M059J (cell line): Measurements from ENCODE around the gene CLASP2. TPM values are rescaled to one million over a fixed set of nuclear protein-coding genes. Genes with fewer than 3 reads are reported as not detected.
"Not testable (repeated sequence)": the region's sequence is repeated elsewhere in the genome, so short reads cannot be mapped to it uniquely, and the experiment has no call there.

ENCODE experiments used
- DNase-seq: peaks from one replicate; pipeline ENCODE4 v3.0.0-alpha.2; 2012; ENCODE audit warnings: low read depth
- total RNA-seq: library from RNA; depleted of rRNA; stranded (reverse); fragments of >200 nt; shearing (Covaris generic); gene quantifications from 2 replicates; pipeline ENCODE4 v1.2.3, GENCODE V29; 2014; rRNA removed

Gene CLASP2
- total RNA-seq: 10.6 and 20.4 TPM in 2 replicates

- peak; percentile 79 for DNase-seq
Measured at GRCh38 chr3:33717866-33718594, at the start of gene CLASP2. TSS of gene CLASP2 (minus strand) at chr3:33718254. CDS start at chr3:33718002, 252 bp downstream.

GRCh38 chr3:33758864-33759263, 40.8 kb upstream of the CLASP2 start:
- DNase-seq: peak; percentile 22

GRCh38 chr3:33758281-33758680, 40.2 kb upstream of the CLASP2 start:
- DNase-seq: no peak

GRCh38 chr3:33754391-33754790, 36.3 kb upstream of the CLASP2 start:
- DNase-seq: not testable (repeated sequence)

- peak; percentile 54 for DNase-seq
Measured at GRCh38 chr3:33751336-33751735, 33.3 kb upstream of the CLASP2 start.

GRCh38 chr3:33750211-33750548, 32.1 kb upstream of the CLASP2 start:
- DNase-seq: no peak

GRCh38 chr3:33749546-33750210, 31.6 kb upstream of the CLASP2 start:
- no peak for DNase-seq

- no peak for DNase-seq
Measured at GRCh38 chr3:33746416-33747116, 28.5 kb upstream of the CLASP2 start.

GRCh38 chr3:33737146-33737545, 19.1 kb upstream of the CLASP2 start:
- no peak for DNase-seq

GRCh38 chr3:33732394-33732793, 14.3 kb upstream of the CLASP2 start:
- DNase-seq: no peak

- DNase-seq: no peak
Measured at GRCh38 chr3:33729993-33730392, 11.9 kb upstream of the CLASP2 start.

GRCh38 chr3:33724256-33724655, 6.2 kb upstream of the CLASP2 start:
- no peak for DNase-seq

- peak; percentile 46 for DNase-seq
Measured at GRCh38 chr3:33722626-33723370, 4.7 kb upstream of the CLASP2 start.

GRCh38 chr3:33722191-33722590, 4.1 kb upstream of the CLASP2 start:
- DNase-seq: peak; percentile 24

GRCh38 chr3:33718595-33718907, 497 bp upstream of the CLASP2 start:
- DNase-seq: peak; percentile 5

- DNase-seq: no peak
Measured at GRCh38 chr3:33717616-33717865, 513 bp downstream of the CLASP2 start.

GRCh38 chr3:33716227-33716626, 1.8 kb downstream of the CLASP2 start:
- no peak for DNase-seq

- DNase-seq: no peak
Measured at GRCh38 chr3:33711100-33711499, 7.0 kb downstream of the CLASP2 start.

- no peak for DNase-seq
Measured at GRCh38 chr3:33706056-33706455, 12.0 kb downstream of the CLASP2 start.

- no peak for DNase-seq
Measured at GRCh38 chr3:33704891-33705290, 13.2 kb downstream of the CLASP2 start.

- DNase-seq: no peak
Measured at GRCh38 chr3:33699275-33699674, 18.8 kb downstream of the CLASP2 start.

GRCh38 chr3:33694944-33695343, 23.1 kb downstream of the CLASP2 start:
- no peak for DNase-seq

GRCh38 chr3:33690341-33690740, 27.7 kb downstream of the CLASP2 start:
- DNase-seq: no peak
